K562 (cell line): Measurements from ENCODE around the gene SLC35G2. TPM values are rescaled to one million over a fixed set of nuclear protein-coding genes. Genes with fewer than 3 reads are reported as not detected.

ENCODE experiments used
- ARID4B ChIP-seq: sonication (generic); formaldehyde crosslinking; IDR thresholded peaks from 2 replicates; pipeline ENCODE4 v1.8.0; 2022; ENCODE audit warnings: mild to moderate bottlenecking, missing genetic modification reagents
- BRF2 ChIP-seq: IDR thresholded peaks from 3 replicates; pipeline ENCODE4 v1.6.1; 2011; ENCODE audit warnings: borderline replicate concordance, mild to moderate bottlenecking; ENCODE audit not compliant: insufficient read length, insufficient read depth
- CBX3 ChIP-seq, 2 experiments: IDR thresholded peaks; 1 replicate in 1 of 2; 2 replicates in 1 of 2; pipeline ENCODE4 v1.6.1; 2012; ENCODE audit warnings: inconsistent platforms in 2 of 2, low read length in 2 of 2, borderline replicate concordance in 1 of 2, control low read depth in 1 of 2
- CREM ChIP-seq: IDR thresholded peaks from 2 replicates; pipeline ENCODE4 v1.6.1; 2014; ENCODE audit warnings: antibody characterized with exemption, low read depth
- E4F1 ChIP-seq: fragments of 250-450 bp; sonication (Bioruptor Pico); IDR thresholded peaks from 2 replicates; pipeline ENCODE4 v1.5.0; 2021; ENCODE audit warnings: mild to moderate bottlenecking, borderline replicate concordance
- ELK1 ChIP-seq: sonication (generic); formaldehyde crosslinking; IDR thresholded peaks from 2 replicates; pipeline ENCODE4 v1.8.1; 2022; ENCODE audit warnings: missing genetic modification reagents
- HINFP ChIP-seq: fragments of 450-650 bp; conservative IDR thresholded peaks from 2 replicates; pipeline ENCODE4 v1.6.1; 2016; ENCODE audit warnings: missing genetic modification characterization, low read depth, mild to moderate bottlenecking, control low read depth, missing compliant biosample characterization
- MAFG ChIP-seq: fragments of 450-650 bp; conservative IDR thresholded peaks from 2 replicates; pipeline ENCODE4 v1.6.1; 2016; ENCODE audit warnings: missing genetic modification characterization, missing compliant biosample characterization
- NEUROD1 ChIP-seq: fragments of 150-350 bp; IDR thresholded peaks from 2 replicates; pipeline ENCODE4 v1.6.1; 2014; ENCODE audit warnings: borderline replicate concordance, low read length, low read depth; ENCODE audit not compliant: partially characterized antibody
- WHSC1 ChIP-seq: IDR thresholded peaks from one replicate; pipeline ENCODE4 v1.6.1; 2012; ENCODE audit warnings: low read length, control low read depth, inconsistent platforms
- ZNF57 ChIP-seq: fragments of 450-650 bp; formaldehyde crosslinking; IDR thresholded peaks from 2 replicates; pipeline ENCODE4 v1.4.0; 2020; ENCODE audit warnings: mild to moderate bottlenecking, moderate library complexity
- polyA plus RNA-seq, 8 experiments: library from polyadenylated mRNA; depleted of rRNA in 4 of 8; stranded (reverse) in 5 of 8; unstranded in 3 of 8; fragments of >200 nt; fragmentation: Nextera tagmentation in 2 of 8; fragmentation: Illumina TruSeq in 1 of 8; extraction: Ambion mirVana in 2 of 8; extraction: Trizol in 1 of 8; gene quantifications; 2 replicates each; pipeline versions ENCODE4 v1.2.1 to v1.2.3, GENCODE V29; 2011 to 2014; ENCODE audit warnings: inconsistent platforms in 1 of 8, missing spikeins in 1 of 8
- total RNA-seq, 7 experiments: library from RNA; depleted of rRNA in 6 of 7; stranded (reverse); fragments of >200 nt in 6 of 7; fragmentation: Illumina TruSeq in 2 of 7; extraction: Trizol in 2 of 7; gene quantifications; 2 replicates each; pipeline versions ENCODE4 v1.2.1 to v1.2.3, GENCODE V29; 2011 to 2021; ENCODE audit warnings: low replicate concordance in 1 of 7

Gene SLC35G2
- total and polyA plus RNA-seq, 9 of the 15 experiments (the other 6 are each of a cell fraction or from before 2014, with no cell fraction given), result 2.6 to 5.9 (median 3.2) TPM

GRCh38 chr3:136883967-136884720 lies 65.2 kb downstream of the SLC35G2 start (continued):
- TF ChIP-seq BRF2, result no peak
- no peak for TF ChIP-seq CREM
- TF ChIP-seq HINFP (tag), result no peak
- TF ChIP-seq WHSC1, result no peak
- TF ChIP-seq MAFG (tag), result no peak
- no peak for TF ChIP-seq E4F1 (CRISPR knock-in tag)
- TF ChIP-seq ARID4B (CRISPR knock-in tag), result no peak
- no peak for TF ChIP-seq ZNF57 (CRISPR knock-in tag)
- TF ChIP-seq NEUROD1, result no peak
- TF ChIP-seq CBX3 (IDR thresholded peaks at IDR 0.05; ENCODE audit: borderline replicate concordance in 1 of 2, low read length in 2 of 2), result no peak
- TF ChIP-seq ELK1 (CRISPR knock-in tag), result no peak
- TF ChIP-seq, all 486 proteins: peak for 0
